SK-N-SH (cell line): ENCODE measurements around the gene CAMKMT. TPM values are rescaled to one million over a fixed set of nuclear protein-coding genes. Genes with fewer than 3 reads are reported as not detected.

Experiments
- CTCF ChIA-PET: fragments of 300-600, 350-600 bp; formaldehyde crosslinking; extraction: SDS; loops from one replicate; lab custom pipeline; 2021; lab: Yijun Ruan, JAX
- POLR2A ChIA-PET: fragments of 350-600 bp; sonication (Branson Sonifier 250); formaldehyde crosslinking; extraction: SDS; loops from one replicate; lab custom pipeline; 2020; ENCODE audit warnings: antibody characterized with exemption, inconsistent platforms; lab: Yijun Ruan, JAX
- DNase-seq: peaks from one replicate; pipeline ENCODE4 v3.0.0; 2012
- H2AFZ ChIP-seq: fragments of 200-600 bp; sonication (generic); 2 replicates; pipeline ENCODE4 v1.8.1; 2016; ENCODE audit warnings: antibody characterized with exemption, mild to moderate bottlenecking, low read depth
- H3F3A ChIP-seq: fragments of 200-600 bp; sonication (generic); replicated peaks from 2 replicates; pipeline ENCODE3; 2016; ENCODE audit warnings: antibody characterized with exemption, mild to moderate bottlenecking; ENCODE audit not compliant: insufficient read depth
- H3K27ac ChIP-seq, 2 experiments: fragments of 200-500 bp in 1 of 2; fragments of 200-600 bp in 1 of 2; sonication (Bioruptor generic) in 1 of 2; sonication (generic), shearing (Covaris generic) in 1 of 2; 2 replicates each; pipeline versions ENCODE4 v1.5.1 to v1.6.1; 2014 to 2016; ENCODE audit warnings: low read depth in 2 of 2, inconsistent platforms in 1 of 2, low read length in 1 of 2, mild to moderate bottlenecking in 1 of 2, mixed read lengths in 1 of 2
- H3K27me3 ChIP-seq: fragments of 200-600 bp; sonication (generic), shearing (Covaris generic); 2 replicates; pipeline ENCODE4 v1.6.1; 2016; ENCODE audit warnings: mixed run types; ENCODE audit not compliant: insufficient read depth
- H3K36me3 ChIP-seq, 2 experiments: fragments of 200-500 bp in 1 of 2; fragments of 200-600 bp in 1 of 2; sonication (Bioruptor generic) in 1 of 2; sonication (generic) in 1 of 2; replicated peaks in 1 of 2; 2 replicates each; pipeline versions ENCODE3 to v1.5.1; 2014 to 2016; ENCODE audit warnings: low read length in 1 of 2, mild to moderate bottlenecking in 1 of 2; ENCODE audit not compliant: insufficient read depth in 2 of 2, control insufficient read depth in 1 of 2
- H3K4me1 ChIP-seq, 2 experiments: fragments of 200-500 bp in 1 of 2; fragments of 200-600 bp in 1 of 2; sonication (Bioruptor generic) in 1 of 2; sonication (generic), shearing (Covaris generic) in 1 of 2; 2 replicates each; pipeline versions ENCODE4 v1.5.1 to v1.6.1; 2014 to 2016; ENCODE audit warnings: low read depth in 1 of 2, low read length in 1 of 2, mixed run types in 1 of 2; ENCODE audit not compliant: insufficient read depth in 2 of 2, control insufficient read depth in 1 of 2
- H3K4me2 ChIP-seq: fragments of 200-600 bp; sonication (generic), shearing (Covaris generic); 2 replicates; pipeline ENCODE4 v1.6.1; 2017; ENCODE audit warnings: mixed run types
- H3K4me3 ChIP-seq, 2 experiments: fragments of 200-500 bp in 1 of 2; fragments of 200-600 bp in 1 of 2; sonication (Bioruptor generic) in 1 of 2; sonication (generic), shearing (Covaris generic) in 1 of 2; 2 replicates each; pipeline versions ENCODE4 v1.5.1 to v1.8.1; 2014 to 2016; ENCODE audit warnings: low read depth in 2 of 2, inconsistent platforms in 1 of 2, low read length in 1 of 2, mild to moderate bottlenecking in 1 of 2, mixed read lengths in 1 of 2, moderate library complexity in 1 of 2
- H3K79me2 ChIP-seq: fragments of 200-600 bp; sonication (generic); 2 replicates; pipeline ENCODE4 v1.8.1; 2017; ENCODE audit warnings: mild to moderate bottlenecking; ENCODE audit not compliant: insufficient read depth
- H3K9ac ChIP-seq: fragments of 200-600 bp; sonication (generic); 2 replicates; pipeline ENCODE4 v1.6.1; 2017; ENCODE audit warnings: mixed run types
- H3K9me2 ChIP-seq: fragments of 200-600 bp; sonication (generic); 2 replicates; pipeline ENCODE4 v1.6.1; 2017; ENCODE audit warnings: mixed run types
- H3K9me3 ChIP-seq: fragments of 200-600 bp; sonication (generic); 2 replicates; pipeline ENCODE4 v1.6.1; 2017; ENCODE audit warnings: mixed run types, mild to moderate bottlenecking, moderate library complexity
- H4K20me1 ChIP-seq: fragments of 200-600 bp; sonication (generic); 2 replicates; pipeline ENCODE4 v1.6.1; 2017; ENCODE audit warnings: mild to moderate bottlenecking, mixed run types; ENCODE audit not compliant: insufficient read depth
- ELF1 ChIP-seq: IDR thresholded peaks from 2 replicates; pipeline ENCODE4 v1.4.0; 2012
- EZH2phosphoT487 ChIP-seq: fragments of 200-600 bp; sonication (generic); IDR thresholded peaks from 2 replicates; pipeline ENCODE4 v1.6.1; 2017; ENCODE audit warnings: low read depth, mixed run types, mild to moderate bottlenecking, antibody characterized with exemption, moderate library complexity, borderline replicate concordance
- FOXJ3 ChIP-seq: sonication (generic); formaldehyde crosslinking; IDR thresholded peaks from 2 replicates; pipeline ENCODE4 v1.5.1; 2020; ENCODE audit warnings: mild to moderate bottlenecking, missing genetic modification reagents
- GABPA ChIP-seq: IDR thresholded peaks from 2 replicates; pipeline ENCODE4 v1.4.0; 2012; ENCODE audit warnings: low read depth, mild to moderate bottlenecking
- MEF2A ChIP-seq: IDR thresholded peaks from 2 replicates; pipeline ENCODE4 v1.4.0; 2012; ENCODE audit warnings: low read depth, borderline replicate concordance
- MXI1 ChIP-seq: IDR thresholded peaks from 2 replicates; pipeline ENCODE4 v1.6.1; 2012; ENCODE audit warnings: mild to moderate bottlenecking, low read depth, low read length, improper control_type of control experiment
- NFIC ChIP-seq: IDR thresholded peaks from 2 replicates; pipeline ENCODE4 v1.4.0; 2012; ENCODE audit warnings: borderline replicate concordance
- NRF1 ChIP-seq: IDR thresholded peaks from 2 replicates; pipeline ENCODE4 v1.6.1; 2012; ENCODE audit warnings: low read depth, mild to moderate bottlenecking, low read length
- POLR2AphosphoS5 ChIP-seq: IDR thresholded peaks from 2 replicates; pipeline ENCODE4 v1.6.1; 2012; ENCODE audit warnings: low read depth, low read length
- RAD21 ChIP-seq: IDR thresholded peaks from 2 replicates; pipeline ENCODE4 v1.6.1; 2012; ENCODE audit warnings: mild to moderate bottlenecking, low read length
- RCOR1 ChIP-seq: fragments of 150-350 bp; IDR thresholded peaks from 2 replicates; pipeline ENCODE4 v1.6.1; 2017; ENCODE audit warnings: antibody characterized with exemption, low read length
- SIN3A ChIP-seq: IDR thresholded peaks from 2 replicates; pipeline ENCODE4 v1.6.1; 2012; ENCODE audit warnings: low read depth, mild to moderate bottlenecking, low read length, moderate library complexity, borderline replicate concordance
- SMC3 ChIP-seq: IDR thresholded peaks from 2 replicates; pipeline ENCODE4 v1.6.1; 2012; ENCODE audit warnings: low read depth, low read length, improper control_type of control experiment
- TAF1 ChIP-seq: IDR thresholded peaks from 2 replicates; pipeline ENCODE4 v1.6.1; 2012; ENCODE audit warnings: low read depth, mild to moderate bottlenecking, low read length, moderate library complexity, borderline replicate concordance
- TCF12 ChIP-seq: IDR thresholded peaks from 2 replicates; pipeline ENCODE4 v1.4.0; 2012
- YY1 ChIP-seq: IDR thresholded peaks from 2 replicates; pipeline ENCODE4 v1.4.0; 2012; ENCODE audit warnings: low read depth, mild to moderate bottlenecking
- WGBS: methylation state at CpG from one replicate; pipeline ENCODE4 v1.1.6; 2017; ENCODE audit warnings: low lambda C conversion rate; 5-methylcytosine and 5-hydroxymethylcytosine counted together
- polyA plus RNA-seq, 3 experiments: library from polyadenylated mRNA; depleted of rRNA; stranded (reverse); fragments of >200 nt; gene quantifications; 2 replicates each; pipeline ENCODE4 v1.2.3, GENCODE V29; 2012
- TF ChIP-seq, protein P1 (sequence below): fragments of 150-350 bp; IDR thresholded peaks from 2 replicates; pipeline ENCODE4 v1.6.1; 2017; ENCODE audit warnings: antibody characterized with exemption, low read length, low read depth, borderline replicate concordance
- TF ChIP-seq, protein P2 (sequence below): IDR thresholded peaks from 2 replicates; pipeline ENCODE4 v1.4.0; 2012; ENCODE audit warnings: low read depth
- TF ChIP-seq, protein P3 (sequence below): fragments of 150-350 bp; IDR thresholded peaks from 2 replicates; pipeline ENCODE4 v1.6.1; 2016; ENCODE audit warnings: mild to moderate bottlenecking, low read depth, low read length
- TF ChIP-seq, protein P4 (sequence below): IDR thresholded peaks from 2 replicates; pipeline ENCODE4; 2012
- TF ChIP-seq, protein P5 (sequence below): IDR thresholded peaks from 2 replicates; pipeline ENCODE4 v1.6.1; 2012; ENCODE audit warnings: mild to moderate bottlenecking, low read depth, low read length, moderate library complexity
- TF ChIP-seq, protein P6 (sequence below): fragments of 200-600 bp; sonication (generic); IDR thresholded peaks from 2 replicates; pipeline ENCODE4 v1.6.1; 2017; ENCODE audit warnings: antibody characterized with exemption, mild to moderate bottlenecking, moderate library complexity

CAMKMT gene
- polyA plus RNA-seq, 1 of the 3 experiments (the other 2 are of a cell fraction): 5.9 TPM

DNA sequence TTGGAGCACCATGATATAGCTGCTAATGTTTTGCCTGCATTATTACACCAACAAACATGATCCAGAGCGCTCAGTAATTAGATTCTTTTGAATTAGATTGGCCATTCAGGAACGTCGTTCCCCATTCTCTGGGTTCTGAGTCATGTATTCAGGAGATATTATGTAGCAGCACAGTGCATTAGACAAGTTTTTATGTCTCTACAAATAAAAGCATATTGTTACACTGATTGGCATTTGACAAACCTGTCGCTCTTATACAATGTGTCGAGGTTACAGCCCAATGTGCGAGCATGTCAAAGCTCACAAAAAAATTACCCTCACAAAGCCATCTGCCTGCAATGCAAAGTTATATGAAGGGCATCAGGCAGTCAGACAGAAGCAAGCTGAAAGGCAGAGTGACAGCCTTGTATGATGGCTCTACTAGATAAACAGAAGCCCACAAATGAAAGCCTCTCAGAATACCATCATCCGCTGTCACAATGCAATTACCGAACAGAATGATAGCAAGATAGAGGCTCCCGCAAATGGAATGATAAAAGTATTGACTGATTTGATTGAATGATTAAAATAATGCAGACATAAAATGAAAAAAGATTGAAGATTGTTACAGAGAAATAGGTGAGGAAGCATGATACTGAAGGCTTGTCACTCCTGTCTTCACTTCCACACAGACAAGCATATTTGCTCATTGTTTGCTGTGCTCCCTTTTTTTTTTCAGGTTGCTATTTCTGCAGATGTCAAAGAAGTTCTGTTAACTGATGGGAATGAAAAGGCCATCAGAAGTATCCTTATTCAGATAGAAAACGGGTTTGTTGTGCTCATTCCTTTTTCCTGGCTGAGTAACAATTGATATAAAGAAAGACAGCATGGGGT, 345.2 kb downstream of the CAMKMT start:
- 25% methylated on average over 10 of the region's 10 CpGs for WGBS
- no peaks in the 10 kb centered on the region for H4K20me1 ChIP-seq
- H3K27ac ChIP-seq: peak overlapping the region; percentile 7 to 100; a peak in 3 of 4 replicates
- ChIA-PET POLR2A (interaction anchor here (0.6 to 3.4 kb wide), 9 partner anchors 16 to 231 kb away, joined by 3 to 26 read pairs (median 3); no protein-coding TSS in a partner anchor), CTCF (interaction anchor here (0.6 to 9.1 kb wide), 17 partner anchors 13 to 829 kb away, joined by 3 to 147 read pairs (median 10); no protein-coding TSS in a partner anchor)
- no peaks in the 10 kb centered on the region for H3K9me3 ChIP-seq
- no peaks in the 10 kb centered on the region for H3K27me3 ChIP-seq
- peak overlapping the region; percentile 27 for H3K4me2 ChIP-seq
- H3K79me2 ChIP-seq: no peaks in the 10 kb centered on the region
- H2AFZ ChIP-seq: peak overlapping the region; percentile 61; the same call in 1 of the 2 replicates
- peak; percentile 48 for DNase-seq
- no peaks in the 10 kb centered on the region for H3F3A ChIP-seq
- peaks cover 0 to 72% of the 10 kb centered on the region in 2 experiments; a peak in 2 of 4 replicates for H3K4me1 ChIP-seq
- peak overlapping the region in 1 of 2 experiments; percentile 28; a peak in 2 of 4 replicates for H3K4me3 ChIP-seq
- H3K9me2 ChIP-seq: no peaks in the 10 kb centered on the region
- H3K9ac ChIP-seq: no peak overlapping the region
- H3K36me3 ChIP-seq: no peaks in the 10 kb centered on the region
- no peak for TF ChIP-seq TAF1
- TF ChIP-seq TCF12: peak; percentile 66
- no peak for TF ChIP-seq ELF1
- no peak for TF ChIP-seq SIN3A
- TF ChIP-seq NRF1: no peak
- no peak for TF ChIP-seq POLR2AphosphoS5
- no peak for TF ChIP-seq EZH2phosphoT487
- peak; percentile 90 for TF ChIP-seq FOXJ3 (CRISPR knock-in tag)
- TF ChIP-seq, protein P1, sequence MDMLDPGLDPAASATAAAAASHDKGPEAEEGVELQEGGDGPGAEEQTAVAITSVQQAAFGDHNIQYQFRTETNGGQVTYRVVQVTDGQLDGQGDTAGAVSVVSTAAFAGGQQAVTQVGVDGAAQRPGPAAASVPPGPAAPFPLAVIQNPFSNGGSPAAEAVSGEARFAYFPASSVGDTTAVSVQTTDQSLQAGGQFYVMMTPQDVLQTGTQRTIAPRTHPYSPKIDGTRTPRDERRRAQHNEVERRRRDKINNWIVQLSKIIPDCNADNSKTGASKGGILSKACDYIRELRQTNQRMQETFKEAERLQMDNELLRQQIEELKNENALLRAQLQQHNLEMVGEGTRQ: no peak
- no peak for TF ChIP-seq MEF2A
- TF ChIP-seq GABPA: no peak
- TF ChIP-seq, protein P2, sequence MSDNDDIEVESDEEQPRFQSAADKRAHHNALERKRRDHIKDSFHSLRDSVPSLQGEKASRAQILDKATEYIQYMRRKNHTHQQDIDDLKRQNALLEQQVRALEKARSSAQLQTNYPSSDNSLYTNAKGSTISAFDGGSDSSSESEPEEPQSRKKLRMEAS: no peak
- no peak for TF ChIP-seq YY1
- TF ChIP-seq MXI1: peak; percentile 46; the same call in 1 of the 2 replicates
- TF ChIP-seq SMC3: no peak; the same call in 1 of the 2 replicates
- TF ChIP-seq RAD21: peak; percentile 50
- peak; percentile 98 for TF ChIP-seq RCOR1
- TF ChIP-seq, protein P3, sequence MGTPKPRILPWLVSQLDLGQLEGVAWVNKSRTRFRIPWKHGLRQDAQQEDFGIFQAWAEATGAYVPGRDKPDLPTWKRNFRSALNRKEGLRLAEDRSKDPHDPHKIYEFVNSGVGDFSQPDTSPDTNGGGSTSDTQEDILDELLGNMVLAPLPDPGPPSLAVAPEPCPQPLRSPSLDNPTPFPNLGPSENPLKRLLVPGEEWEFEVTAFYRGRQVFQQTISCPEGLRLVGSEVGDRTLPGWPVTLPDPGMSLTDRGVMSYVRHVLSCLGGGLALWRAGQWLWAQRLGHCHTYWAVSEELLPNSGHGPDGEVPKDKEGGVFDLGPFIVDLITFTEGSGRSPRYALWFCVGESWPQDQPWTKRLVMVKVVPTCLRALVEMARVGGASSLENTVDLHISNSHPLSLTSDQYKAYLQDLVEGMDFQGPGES: no peak
- TF ChIP-seq, protein P4, sequence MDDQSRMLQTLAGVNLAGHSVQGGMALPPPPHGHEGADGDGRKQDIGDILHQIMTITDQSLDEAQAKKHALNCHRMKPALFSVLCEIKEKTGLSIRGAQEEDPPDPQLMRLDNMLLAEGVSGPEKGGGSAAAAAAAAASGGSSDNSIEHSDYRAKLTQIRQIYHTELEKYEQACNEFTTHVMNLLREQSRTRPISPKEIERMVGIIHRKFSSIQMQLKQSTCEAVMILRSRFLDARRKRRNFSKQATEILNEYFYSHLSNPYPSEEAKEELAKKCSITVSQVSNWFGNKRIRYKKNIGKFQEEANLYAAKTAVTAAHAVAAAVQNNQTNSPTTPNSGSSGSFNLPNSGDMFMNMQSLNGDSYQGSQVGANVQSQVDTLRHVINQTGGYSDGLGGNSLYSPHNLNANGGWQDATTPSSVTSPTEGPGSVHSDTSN: peak; percentile 45; the same call in 1 of the 2 replicates
- no peak for TF ChIP-seq NFIC
- TF ChIP-seq, protein P5, sequence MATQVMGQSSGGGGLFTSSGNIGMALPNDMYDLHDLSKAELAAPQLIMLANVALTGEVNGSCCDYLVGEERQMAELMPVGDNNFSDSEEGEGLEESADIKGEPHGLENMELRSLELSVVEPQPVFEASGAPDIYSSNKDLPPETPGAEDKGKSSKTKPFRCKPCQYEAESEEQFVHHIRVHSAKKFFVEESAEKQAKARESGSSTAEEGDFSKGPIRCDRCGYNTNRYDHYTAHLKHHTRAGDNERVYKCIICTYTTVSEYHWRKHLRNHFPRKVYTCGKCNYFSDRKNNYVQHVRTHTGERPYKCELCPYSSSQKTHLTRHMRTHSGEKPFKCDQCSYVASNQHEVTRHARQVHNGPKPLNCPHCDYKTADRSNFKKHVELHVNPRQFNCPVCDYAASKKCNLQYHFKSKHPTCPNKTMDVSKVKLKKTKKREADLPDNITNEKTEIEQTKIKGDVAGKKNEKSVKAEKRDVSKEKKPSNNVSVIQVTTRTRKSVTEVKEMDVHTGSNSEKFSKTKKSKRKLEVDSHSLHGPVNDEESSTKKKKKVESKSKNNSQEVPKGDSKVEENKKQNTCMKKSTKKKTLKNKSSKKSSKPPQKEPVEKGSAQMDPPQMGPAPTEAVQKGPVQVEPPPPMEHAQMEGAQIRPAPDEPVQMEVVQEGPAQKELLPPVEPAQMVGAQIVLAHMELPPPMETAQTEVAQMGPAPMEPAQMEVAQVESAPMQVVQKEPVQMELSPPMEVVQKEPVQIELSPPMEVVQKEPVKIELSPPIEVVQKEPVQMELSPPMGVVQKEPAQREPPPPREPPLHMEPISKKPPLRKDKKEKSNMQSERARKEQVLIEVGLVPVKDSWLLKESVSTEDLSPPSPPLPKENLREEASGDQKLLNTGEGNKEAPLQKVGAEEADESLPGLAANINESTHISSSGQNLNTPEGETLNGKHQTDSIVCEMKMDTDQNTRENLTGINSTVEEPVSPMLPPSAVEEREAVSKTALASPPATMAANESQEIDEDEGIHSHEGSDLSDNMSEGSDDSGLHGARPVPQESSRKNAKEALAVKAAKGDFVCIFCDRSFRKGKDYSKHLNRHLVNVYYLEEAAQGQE: no peak
- TF ChIP-seq, protein P6, sequence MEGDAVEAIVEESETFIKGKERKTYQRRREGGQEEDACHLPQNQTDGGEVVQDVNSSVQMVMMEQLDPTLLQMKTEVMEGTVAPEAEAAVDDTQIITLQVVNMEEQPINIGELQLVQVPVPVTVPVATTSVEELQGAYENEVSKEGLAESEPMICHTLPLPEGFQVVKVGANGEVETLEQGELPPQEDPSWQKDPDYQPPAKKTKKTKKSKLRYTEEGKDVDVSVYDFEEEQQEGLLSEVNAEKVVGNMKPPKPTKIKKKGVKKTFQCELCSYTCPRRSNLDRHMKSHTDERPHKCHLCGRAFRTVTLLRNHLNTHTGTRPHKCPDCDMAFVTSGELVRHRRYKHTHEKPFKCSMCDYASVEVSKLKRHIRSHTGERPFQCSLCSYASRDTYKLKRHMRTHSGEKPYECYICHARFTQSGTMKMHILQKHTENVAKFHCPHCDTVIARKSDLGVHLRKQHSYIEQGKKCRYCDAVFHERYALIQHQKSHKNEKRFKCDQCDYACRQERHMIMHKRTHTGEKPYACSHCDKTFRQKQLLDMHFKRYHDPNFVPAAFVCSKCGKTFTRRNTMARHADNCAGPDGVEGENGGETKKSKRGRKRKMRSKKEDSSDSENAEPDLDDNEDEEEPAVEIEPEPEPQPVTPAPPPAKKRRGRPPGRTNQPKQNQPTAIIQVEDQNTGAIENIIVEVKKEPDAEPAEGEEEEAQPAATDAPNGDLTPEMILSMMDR: no peak
